ENCODE results near the gene JAZF1.

DNA sequence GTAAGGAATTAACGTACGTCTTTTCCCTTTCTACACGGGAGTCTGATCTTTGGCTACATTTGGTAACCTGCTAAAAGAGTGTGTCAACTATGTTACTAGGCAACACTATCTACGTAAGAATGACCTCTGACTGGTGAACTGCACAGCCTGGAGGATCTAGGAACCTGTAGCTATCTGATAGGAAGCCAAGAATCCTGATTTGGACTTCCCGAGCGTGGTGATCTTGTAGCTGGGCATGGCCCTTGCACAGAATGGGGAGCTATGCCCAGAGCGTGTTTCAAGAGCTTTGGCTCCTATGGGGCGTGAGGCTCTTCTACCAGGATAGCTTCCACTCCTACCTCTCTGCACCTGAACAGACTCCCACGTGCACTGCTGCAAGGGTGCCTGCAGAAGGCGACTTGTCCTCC, 283.2 kb downstream of the JAZF1 start:
- TF ChIP-seq SIN3A (IDR thresholded peaks at IDR 0.05; ENCODE audit: borderline replicate concordance, insufficient read depth, low read length), result no peak
- TF ChIP-seq FOXP2 (optimal IDR thresholded peaks at IDR 0.05; ENCODE audit: borderline replicate concordance, extremely low read depth, extremely low read length, insufficient read depth), result no peak
- TF ChIP-seq TAF1 (IDR thresholded peaks at IDR 0.05; ENCODE audit: borderline replicate concordance, insufficient read depth, low read length), result no peak
